Measurements from ENCODE around the gene PRMT5.

- no peak for TF ChIP-seq POLR2AphosphoS5 (IDR thresholded peaks at IDR 0.05; ENCODE audit: low read depth, low read length)
- TF ChIP-seq TAF1 (IDR thresholded peaks at IDR 0.05; ENCODE audit: borderline replicate concordance, insufficient read depth, low read length), result no peak
- no peak for TF ChIP-seq REST (IDR thresholded peaks at IDR 0.05; ENCODE audit: insufficient read depth in 1 of 2, low read depth in 2 of 2, low read length in 2 of 2)
- no peak for TF ChIP-seq SIN3A (IDR thresholded peaks at IDR 0.05; ENCODE audit: borderline replicate concordance, insufficient read depth, low read length)
Observed at GRCh38 chr14:22971152-22971551, 42.0 kb upstream of the PRMT5 start.
